ENCODE results near the gene TNNT1.

GRCh38 chr19:55103190-55103589, 45.8 kb downstream of the TNNT1 start:
- TF ChIP-seq CTCF (IDR thresholded peaks at IDR 0.05) = no peak
- no peak for TF ChIP-seq POLR2A (IDR thresholded peaks at IDR 0.05)
